Kidney (tissue), 14 donors: ENCODE data around the gene WNT3. TPM values are rescaled to one million over a fixed set of nuclear protein-coding genes. Genes with fewer than 3 reads are reported as not detected.

ENCODE experiments used
- DNase-seq, 5 donors: peaks; one replicate each; pipeline ENCODE4 v3.0.0-alpha.2; 2013 to 2020
- FAIRE-seq: peaks from 2 replicates; lab custom pipeline; 2012; peaks lifted over from hg19 to GRCh38; lab: Jason Lieb, UNC
- H3K27ac ChIP-seq, 2 donors: one replicate each; pipeline ENCODE4 v1.7.0; 2013; ENCODE audit warnings: low read depth in 2 of 2, low read length in 2 of 2, inconsistent platforms in 1 of 2
- H3K27me3 ChIP-seq: one replicate; pipeline ENCODE4 v1.7.1; 2013; ENCODE audit warnings: low read length, inconsistent platforms; ENCODE audit not compliant: control insufficient read depth, insufficient read depth
- H3K36me3 ChIP-seq, 3 donors: one replicate each; pipeline versions ENCODE4 v1.7.0 to v1.7.1; 2013; ENCODE audit warnings: low read length in 3 of 3, control low read depth in 1 of 3, inconsistent platforms in 1 of 3; ENCODE audit not compliant: insufficient read depth in 3 of 3, control insufficient read depth in 2 of 3
- H3K4me1 ChIP-seq, 3 donors: one replicate each; pipeline versions ENCODE4 v1.7.0 to v1.7.1; 2013; ENCODE audit warnings: low read length in 3 of 3, inconsistent platforms in 1 of 3, low read depth in 1 of 3; ENCODE audit not compliant: control insufficient read depth in 2 of 3, insufficient read depth in 2 of 3
- H3K4me3 ChIP-seq, 3 donors: one replicate each; pipeline versions ENCODE4 v1.7.0 to v1.8.1; 2013; ENCODE audit warnings: low read length in 3 of 3, control low read depth in 1 of 3, inconsistent platforms in 1 of 3
- H3K9ac ChIP-seq, 3 donors: one replicate each; pipeline versions ENCODE4 v1.7.0 to v1.7.1; 2013; ENCODE audit warnings: low read length in 3 of 3, control low read depth in 1 of 3, inconsistent platforms in 1 of 3
- H3K9me3 ChIP-seq, 3 donors: one replicate each; pipeline versions ENCODE4 v1.7.0 to v1.7.1; 2013; ENCODE audit warnings: low read length in 3 of 3, control low read depth in 1 of 3, inconsistent platforms in 1 of 3; ENCODE audit not compliant: control insufficient read depth in 2 of 3, insufficient read depth in 1 of 3
- CTCF ChIP-seq: IDR thresholded peaks from 3 replicates; pipeline ENCODE4 v1.5.1; 2012; ENCODE audit warnings: mild to moderate bottlenecking, moderate library complexity, borderline replicate concordance; ENCODE audit not compliant: insufficient read depth; ENCODE audit errors: extremely low read depth
- intact Hi-C: fragments of 100-400 bp; cut with DNase I; formaldehyde crosslinking; loops from one replicate; pipeline ENCODE4 v1.11.1; 2022
- polyA plus RNA-seq: library from polyadenylated mRNA; stranded (reverse); fragments of 350-450 nt; fragmentation: Illumina TruSeq; extraction: RNeasy Lipid Tissue Mini Kit (QIAGEN cat#74804); gene quantifications from one replicate; pipeline ENCODE4 v1.2.3, GENCODE V29; 2014; ENCODE audit warnings: low read depth, low replicate concordance; ENCODE audit not compliant: insufficient read depth
- total RNA-seq: library from RNA; stranded (reverse); fragmentation: NEBNext Ultra II Directional; extraction: Animal tissue kit (Norgen Biotek cat#: 25700); gene quantifications from one replicate; pipeline ENCODE4 v1.2.1, GENCODE V29; 2021
- donor health status: control.
- donor health status: control.
- donor health status: control.
- donor health status: control.
- donor health status: control.
- donor health status: DM: yes; HTN: yes; CAD: no.
- donor health status: Normal renal cell carcinoma (clear cell type).

WNT3 gene
- total and polyA plus RNA-seq, 2 donors from 2014 or later = 0.38 to 1.3 TPM

- H3K4me3 ChIP-seq = peak overlapping the region in 2 of 3 donors; percentile 32 to 41
- intact Hi-C loops = no loop called here
- no peak overlapping the region for H3K9ac ChIP-seq
- no peaks in the 10 kb centered on the region for H3K27me3 ChIP-seq
- no peaks in the 10 kb centered on the region for H3K36me3 ChIP-seq
- no peak for FAIRE-seq
- H3K9me3 ChIP-seq = no peaks in the 10 kb centered on the region
- peak in 3 of 5 donors; percentile 52 to 68 (median 67) for DNase-seq
- no peak for TF ChIP-seq CTCF
- no peak overlapping the region for H3K27ac ChIP-seq
- H3K4me1 ChIP-seq = peaks cover 0 to 11% (median 0%) of the 10 kb centered on the region in 3 donors
Observed at GRCh38 chr17:46771561-46772474, 46.7 kb downstream of the WNT3 start.

GRCh38 chr17:46770818-46771560 lies 47.5 kb downstream of the WNT3 start:
- Histone ChIP-seq H3K36me3 (no peaks in the 10 kb centered on the region), H3K27me3 (no peaks in the 10 kb centered on the region), H3K9me3 (no peaks in the 10 kb centered on the region), H3K4me3 (peak overlapping the region in 2 of 3 donors; percentile 28 to 44), H3K4me1 (peaks cover 0 to 11% (median 0%) of the 10 kb centered on the region in 3 donors), H3K27ac (no peak overlapping the region), H3K9ac (no peak overlapping the region)
- peak; percentile 51 to 79 (median 73) for DNase-seq
- intact Hi-C loops = no loop called here
- FAIRE-seq = no peak
- TF ChIP-seq CTCF = no peak

GRCh38 chr17:46770439-46770817 lies 48.1 kb downstream of the WNT3 start:
- H3K9me3 ChIP-seq = no peaks in the 10 kb centered on the region
- FAIRE-seq (no peak), DNase-seq (peak in 1 of 5 donors; percentile 51)
- H3K36me3 ChIP-seq = no peaks in the 10 kb centered on the region
- H3K4me3 ChIP-seq = peak overlapping the region in 2 of 3 donors; percentile 28 to 44
- no peak overlapping the region for H3K27ac ChIP-seq
- intact Hi-C loops = no loop called here
- H3K4me1 ChIP-seq = peaks cover 0 to 12% (median 0%) of the 10 kb centered on the region in 3 donors
- no peak for TF ChIP-seq CTCF
- H3K9ac ChIP-seq = no peak overlapping the region
- H3K27me3 ChIP-seq = no peaks in the 10 kb centered on the region
